Tibial artery (tissue), 4 donors: ENCODE data around the gene MYH7B.

Experiments used
- DNase-seq, 2 donors: peaks; one replicate each; pipeline ENCODE4 v3.0.0-alpha.2; 2019
- H3K27ac ChIP-seq, 2 donors: fragments of 200-600 bp; sonication (generic) in 1 of 2; 1 replicate in 1 of 2; 2 replicates in 1 of 2; pipeline ENCODE4 v1.5.1; 2018 to 2019; ENCODE audit warnings: mild to moderate bottlenecking in 1 of 2
- H3K27me3 ChIP-seq, 2 donors: fragments of 200-600 bp; sonication (generic) in 1 of 2; one replicate each; pipeline versions ENCODE4 v1.5.1 to v1.6.0; 2016 to 2019
- H3K36me3 ChIP-seq, 3 donors: fragments of 200-600 bp; sonication (generic) in 2 of 3; one replicate each; pipeline ENCODE4 v1.5.1; 2016 to 2019; ENCODE audit warnings: mild to moderate bottlenecking in 2 of 3
- H3K4me1 ChIP-seq, 4 donors: fragments of 200-600 bp; sonication (generic) in 2 of 4; 1 replicate in 3 of 4; 2 replicates in 1 of 4; pipeline ENCODE4 v1.5.1; 2016 to 2019
- H3K4me3 ChIP-seq, 2 donors: fragments of 200-600 bp; sonication (generic) in 1 of 2; 1 replicate in 1 of 2; 2 replicates in 1 of 2; pipeline ENCODE4 v1.5.1; 2018 to 2019; ENCODE audit warnings: mild to moderate bottlenecking in 2 of 2
- H3K9me3 ChIP-seq, 3 donors: fragments of 200-600 bp; sonication (generic) in 1 of 3; one replicate each; pipeline ENCODE4 v1.5.1; 2016 to 2019
- CTCF ChIP-seq, 2 experiments: fragments of 200-600 bp in 1 of 2; fragments of 450-650 bp in 1 of 2; IDR thresholded peaks; one replicate each; pipeline ENCODE4 v1.5.1; 2017 to 2019; ENCODE audit warnings: antibody characterized with exemption in 2 of 2, mild to moderate bottlenecking in 1 of 2, moderate library complexity in 1 of 2
- intact Hi-C: fragments of 100-400 bp; cut with DNase I; formaldehyde crosslinking; loops from one replicate; pipeline ENCODE4 v1.15.0; 2023; ENCODE audit warnings: low total_unique reads

MYH7B gene

GRCh38 chr20:34990231-34990630 is 34.6 kb downstream of the MYH7B start:
- H3K4me3 ChIP-seq, result no peak overlapping the region
- no peak overlapping the region for H3K27ac ChIP-seq
- TF ChIP-seq CTCF (IDR thresholded peaks at IDR 0.05), result no peak
- peaks cover 15 to 29% (median 25%) of the 10 kb centered on the region in 3 donors for H3K36me3 ChIP-seq
- intact Hi-C loops, result no loop called here
- peaks cover 0 to 6% of the 10 kb centered on the region in 2 donors for H3K27me3 ChIP-seq
- H3K9me3 ChIP-seq, result no peaks in the 10 kb centered on the region
- peaks cover 0 to 6% (median 0%) of the 10 kb centered on the region in 4 donors for H3K4me1 ChIP-seq
- no peak for DNase-seq

- H3K36me3 ChIP-seq, result peaks cover 20 to 34% (median 30%) of the 10 kb centered on the region in 3 donors
- no peak overlapping the region for H3K4me3 ChIP-seq
- peaks cover 0 to 6% (median 0%) of the 10 kb centered on the region in 4 donors for H3K4me1 ChIP-seq
- H3K27ac ChIP-seq, result no peak overlapping the region
- DNase-seq, result no peak
- no peak for TF ChIP-seq CTCF (IDR thresholded peaks at IDR 0.05)
- intact Hi-C loops, result no loop called here
- H3K27me3 ChIP-seq, result peaks cover 0 to under 1% of the 10 kb centered on the region in 2 donors
- H3K9me3 ChIP-seq, result no peaks in the 10 kb centered on the region
Measured at GRCh38 chr20:34990661-34991214, 35.1 kb downstream of the MYH7B start.

GRCh38 chr20:34992751-34993417 is 37.2 kb downstream of the MYH7B start:
- no peak for DNase-seq
- Histone ChIP-seq H3K27ac (no peak overlapping the region), H3K4me1 (peaks cover 0 to 4% (median 0%) of the 10 kb centered on the region in 4 donors), H3K4me3 (no peak overlapping the region), H3K9me3 (no peaks in the 10 kb centered on the region), H3K36me3 (peaks cover 26 to 51% (median 45%) of the 10 kb centered on the region in 3 donors), H3K27me3 (no peaks in the 10 kb centered on the region)
- TF ChIP-seq CTCF (IDR thresholded peaks at IDR 0.05), result no peak
- intact Hi-C loops, result no loop called here

- TF ChIP-seq CTCF (IDR thresholded peaks at IDR 0.05), result no peak
- no peaks in the 10 kb centered on the region for H3K4me1 ChIP-seq
- no peaks in the 10 kb centered on the region for H3K27me3 ChIP-seq
- H3K36me3 ChIP-seq, result peaks cover 37 to 63% (median 56%) of the 10 kb centered on the region in 3 donors
- H3K9me3 ChIP-seq, result no peaks in the 10 kb centered on the region
- no peak overlapping the region for H3K4me3 ChIP-seq
- intact Hi-C loops, result no loop called here
- H3K27ac ChIP-seq, result no peak overlapping the region
- no peak for DNase-seq
Measured at GRCh38 chr20:34993941-34994508, 38.4 kb downstream of the MYH7B start.

- TF ChIP-seq CTCF (IDR thresholded peaks at IDR 0.05), result no peak
- Histone ChIP-seq H3K36me3 (peaks cover 37 to 69% (median 62%) of the 10 kb centered on the region in 3 donors), H3K4me3 (no peak overlapping the region), H3K4me1 (no peaks in the 10 kb centered on the region), H3K27me3 (no peaks in the 10 kb centered on the region), H3K9me3 (no peaks in the 10 kb centered on the region), H3K27ac (no peak overlapping the region)
- intact Hi-C loops, result no loop called here
- DNase-seq, result no peak
Measured at GRCh38 chr20:34994509-34995131, 39.0 kb downstream of the MYH7B start.
